Measurements from ENCODE around the gene PALD1.

The PALD1 gene

GRCh38 chr10:70528741-70529362, 50.3 kb downstream of the PALD1 start:
- H3K9ac ChIP-seq (ENCODE audit: low read length) = no peak overlapping the region

GRCh38 chr10:70529848-70530247, 51.3 kb downstream of the PALD1 start:
- H3K4me2 ChIP-seq (ENCODE audit: low read length) = no peak overlapping the region
- no peak overlapping the region for H3K4ac ChIP-seq (ENCODE audit: low read depth, low read length)
- H4K91ac ChIP-seq (ENCODE audit: low read depth, low read length) = no peak overlapping the region
- no peak overlapping the region for H3K4me3 ChIP-seq (ENCODE audit: low read depth, low read length)
- H3K9ac ChIP-seq (ENCODE audit: low read length) = no peak overlapping the region
- WGBS (ENCODE audit: extremely low coverage, insufficient coverage, insufficient read length) = no CpG with 5 or more reads among the region's 8 CpGs
- H3K79me2 ChIP-seq (ENCODE audit: control insufficient read depth, insufficient read depth, low read length, poor library complexity) = no peaks in the 10 kb centered on the region
- no peaks in the 10 kb centered on the region for H3K36me3 ChIP-seq (ENCODE audit: control insufficient read depth in 1 of 2, insufficient read depth in 2 of 2, low read length in 2 of 2)
- H2AFZ ChIP-seq (ENCODE audit: insufficient read depth, low read length, poor library complexity) = no peak overlapping the region
- no peaks in the 10 kb centered on the region for H3K79me1 ChIP-seq (ENCODE audit: low read length)
- no peak for DNase-seq
- H4K8ac ChIP-seq (ENCODE audit: low read depth, low read length) = no peak overlapping the region
- no peaks in the 10 kb centered on the region for H3K9me3 ChIP-seq (ENCODE audit: insufficient read depth, low read depth, low read length)
- no peaks in the 10 kb centered on the region for H3K27me3 ChIP-seq (ENCODE audit: insufficient read depth, low read length)
- no peak overlapping the region for H3K14ac ChIP-seq (ENCODE audit: low read length)
- no peak overlapping the region for H2BK5ac ChIP-seq (ENCODE audit: low read depth, low read length, poor library complexity)
- H4K12ac ChIP-seq (ENCODE audit: low read depth, low read length) = no peak overlapping the region
- no peak overlapping the region for H3K27ac ChIP-seq (ENCODE audit: low read depth, low read length)
- no peak overlapping the region for H3K23ac ChIP-seq (ENCODE audit: low read length)
- no peak overlapping the region for H3K18ac ChIP-seq (ENCODE audit: low read length)
- no peak overlapping the region for H2BK120ac ChIP-seq (ENCODE audit: insufficient read depth, low read length, poor library complexity)
- no peaks in the 10 kb centered on the region for H3K4me1 ChIP-seq (ENCODE audit: control insufficient read depth in 1 of 2, insufficient read depth in 2 of 2, low read length in 2 of 2)
- H2BK12ac ChIP-seq (ENCODE audit: low read length) = no peak overlapping the region
- H2AK5ac ChIP-seq (ENCODE audit: low read length) = no peak overlapping the region

More at GRCh38 chr10:70528741-70529362, 50.3 kb downstream of the PALD1 start:
- no peak overlapping the region for H3K27ac ChIP-seq (ENCODE audit: low read depth, low read length)
- peak; percentile 43 to 67 for DNase-seq
- no peak overlapping the region for H2BK12ac ChIP-seq (ENCODE audit: low read length)
- WGBS (ENCODE audit: extremely low coverage, insufficient coverage, insufficient read length) = no CpG with 5 or more reads among the region's 10 CpGs
- H3K36me3 ChIP-seq (ENCODE audit: control insufficient read depth in 1 of 2, insufficient read depth in 2 of 2, low read length in 2 of 2) = no peaks in the 10 kb centered on the region
- no peak overlapping the region for H3K23ac ChIP-seq (ENCODE audit: low read length)
- no peaks in the 10 kb centered on the region for H3K4me1 ChIP-seq (ENCODE audit: control insufficient read depth in 1 of 2, insufficient read depth in 2 of 2, low read length in 2 of 2)
- no peak overlapping the region for H3K4me2 ChIP-seq (ENCODE audit: low read length)
- peaks cover 2% of the 10 kb centered on the region for H3K9me3 ChIP-seq (ENCODE audit: insufficient read depth, low read depth, low read length)
- H2AK5ac ChIP-seq (ENCODE audit: low read length) = no peak overlapping the region
- no peak overlapping the region for H4K91ac ChIP-seq (ENCODE audit: low read depth, low read length)
- H3K14ac ChIP-seq (ENCODE audit: low read length) = no peak overlapping the region
- H3K18ac ChIP-seq (ENCODE audit: low read length) = no peak overlapping the region
- H2AFZ ChIP-seq (ENCODE audit: insufficient read depth, low read length, poor library complexity) = peak overlapping the region; percentile 26
- H3K4me3 ChIP-seq (ENCODE audit: low read depth, low read length) = no peak overlapping the region
- no peak overlapping the region for H3K4ac ChIP-seq (ENCODE audit: low read depth, low read length)
- no peaks in the 10 kb centered on the region for H3K79me2 ChIP-seq (ENCODE audit: control insufficient read depth, insufficient read depth, low read length, poor library complexity)
- H4K8ac ChIP-seq (ENCODE audit: low read depth, low read length) = peak overlapping the region; percentile 34
- H2BK5ac ChIP-seq (ENCODE audit: low read depth, low read length, poor library complexity) = no peak overlapping the region
- H4K12ac ChIP-seq (ENCODE audit: low read depth, low read length) = no peak overlapping the region
- no peaks in the 10 kb centered on the region for H3K27me3 ChIP-seq (ENCODE audit: insufficient read depth, low read length)
- no peak overlapping the region for H2BK120ac ChIP-seq (ENCODE audit: insufficient read depth, low read length, poor library complexity)
- no peaks in the 10 kb centered on the region for H3K79me1 ChIP-seq (ENCODE audit: low read length)

- Histone ChIP-seq H3K23ac (ENCODE audit: low read length) (no peak overlapping the region), H2BK12ac (ENCODE audit: low read length) (no peak overlapping the region), H4K12ac (ENCODE audit: low read depth, low read length) (no peak overlapping the region), H4K8ac (ENCODE audit: low read depth, low read length) (no peak overlapping the region), H3K79me2 (ENCODE audit: control insufficient read depth, insufficient read depth, low read length, poor library complexity) (no peaks in the 10 kb centered on the region), H2BK5ac (ENCODE audit: low read depth, low read length, poor library complexity) (no peak overlapping the region), H3K9me3 (ENCODE audit: insufficient read depth, low read depth, low read length) (no peaks in the 10 kb centered on the region), H2BK120ac (ENCODE audit: insufficient read depth, low read length, poor library complexity) (no peak overlapping the region), H3K4me3 (ENCODE audit: low read depth, low read length) (no peak overlapping the region), H3K36me3 (ENCODE audit: control insufficient read depth in 1 of 2, insufficient read depth in 2 of 2, low read length in 2 of 2) (no peaks in the 10 kb centered on the region), H3K9ac (ENCODE audit: low read length) (no peak overlapping the region), H3K4ac (ENCODE audit: low read depth, low read length) (no peak overlapping the region), H3K27me3 (ENCODE audit: insufficient read depth, low read length) (no peaks in the 10 kb centered on the region), H3K4me1 (ENCODE audit: control insufficient read depth in 1 of 2, insufficient read depth in 2 of 2, low read length in 2 of 2) (no peaks in the 10 kb centered on the region), H2AFZ (ENCODE audit: insufficient read depth, low read length, poor library complexity) (no peak overlapping the region), H3K4me2 (ENCODE audit: low read length) (no peak overlapping the region), H4K91ac (ENCODE audit: low read depth, low read length) (no peak overlapping the region), H3K79me1 (ENCODE audit: low read length) (no peaks in the 10 kb centered on the region), H2AK5ac (ENCODE audit: low read length) (no peak overlapping the region), H3K18ac (ENCODE audit: low read length) (no peak overlapping the region), H3K14ac (ENCODE audit: low read length) (no peak overlapping the region), H3K27ac (ENCODE audit: low read depth, low read length) (no peak overlapping the region)
- DNase-seq = no peak
- no CpG with 5 or more reads among the region's 6 CpGs for WGBS (ENCODE audit: extremely low coverage, insufficient coverage, insufficient read length)
Measured at GRCh38 chr10:70530315-70530714, 51.7 kb downstream of the PALD1 start.

GRCh38 chr10:70532554-70533188, 54.1 kb downstream of the PALD1 start:
- Histone ChIP-seq H3K4me1 (ENCODE audit: control insufficient read depth in 1 of 2, insufficient read depth in 2 of 2, low read length in 2 of 2) (no peaks in the 10 kb centered on the region), H3K4ac (ENCODE audit: low read depth, low read length) (no peak overlapping the region), H3K18ac (ENCODE audit: low read length) (no peak overlapping the region), H3K4me2 (ENCODE audit: low read length) (no peak overlapping the region), H3K27ac (ENCODE audit: low read depth, low read length) (no peak overlapping the region), H3K4me3 (ENCODE audit: low read depth, low read length) (no peak overlapping the region), H2AK5ac (ENCODE audit: low read length) (no peak overlapping the region), H3K9me3 (ENCODE audit: insufficient read depth, low read depth, low read length) (no peaks in the 10 kb centered on the region), H3K23ac (ENCODE audit: low read length) (no peak overlapping the region), H3K9ac (ENCODE audit: low read length) (no peak overlapping the region), H3K79me1 (ENCODE audit: low read length) (no peaks in the 10 kb centered on the region), H2AFZ (ENCODE audit: insufficient read depth, low read length, poor library complexity) (no peak overlapping the region), H4K12ac (ENCODE audit: low read depth, low read length) (no peak overlapping the region), H2BK5ac (ENCODE audit: low read depth, low read length, poor library complexity) (no peak overlapping the region), H2BK12ac (ENCODE audit: low read length) (no peak overlapping the region), H3K36me3 (ENCODE audit: control insufficient read depth in 1 of 2, insufficient read depth in 2 of 2, low read length in 2 of 2) (no peaks in the 10 kb centered on the region), H2BK120ac (ENCODE audit: insufficient read depth, low read length, poor library complexity) (no peak overlapping the region), H3K27me3 (ENCODE audit: insufficient read depth, low read length) (no peaks in the 10 kb centered on the region), H4K8ac (ENCODE audit: low read depth, low read length) (no peak overlapping the region), H3K79me2 (ENCODE audit: control insufficient read depth, insufficient read depth, low read length, poor library complexity) (no peaks in the 10 kb centered on the region), H4K91ac (ENCODE audit: low read depth, low read length) (no peak overlapping the region), H3K14ac (ENCODE audit: low read length) (no peak overlapping the region)
- DNase-seq = no peak
- no CpG with 5 or more reads among the region's 17 CpGs for WGBS (ENCODE audit: extremely low coverage, insufficient coverage, insufficient read length)

All from trophoblast cell (in vitro differentiated cells and primary cell).